Breast epithelium (tissue), 3 donors: Measurements from ENCODE around the gene SLC29A4.

ENCODE experiments used
- POLR2A ChIP-seq: fragments of 450-650 bp; IDR thresholded peaks from one replicate; pipeline ENCODE4 v1.6.1; 2016; ENCODE audit warnings: antibody characterized with exemption, mild to moderate bottlenecking, moderate library complexity
- POLR2AphosphoS5 ChIP-seq, 3 donors: sonication (generic); formaldehyde crosslinking; IDR thresholded peaks; one replicate each; pipeline ENCODE4 v1.6.1; 2017; ENCODE audit warnings: antibody characterized with exemption in 3 of 3
- TF ChIP-seq, protein P1 (sequence below), 3 donors: fragments of 450-650 bp; IDR thresholded peaks; one replicate each; pipeline ENCODE4 v1.5.1; 2016 to 2017; ENCODE audit warnings: antibody characterized with exemption in 3 of 3, mild to moderate bottlenecking in 3 of 3, moderate library complexity in 3 of 3

DNA sequence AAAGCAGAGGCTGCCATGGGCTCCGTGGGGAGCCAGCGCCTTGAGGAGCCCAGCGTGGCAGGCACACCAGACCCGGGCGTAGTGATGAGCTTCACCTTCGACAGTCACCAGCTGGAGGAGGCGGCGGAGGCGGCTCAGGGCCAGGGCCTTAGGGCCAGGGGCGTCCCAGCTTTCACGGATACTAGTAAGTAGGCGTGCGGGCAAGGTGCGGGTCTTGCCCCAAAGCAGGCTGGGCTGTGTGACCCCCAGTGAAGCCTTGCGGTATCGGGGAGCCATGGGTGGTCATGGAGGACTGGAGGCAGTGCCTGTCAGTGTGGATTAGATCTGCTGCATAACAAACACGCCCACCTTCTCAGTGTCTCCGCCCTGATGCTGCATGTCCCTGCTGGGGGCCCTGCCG is 5.1 kb downstream of the SLC29A4 start:
- TF ChIP-seq, protein P1, sequence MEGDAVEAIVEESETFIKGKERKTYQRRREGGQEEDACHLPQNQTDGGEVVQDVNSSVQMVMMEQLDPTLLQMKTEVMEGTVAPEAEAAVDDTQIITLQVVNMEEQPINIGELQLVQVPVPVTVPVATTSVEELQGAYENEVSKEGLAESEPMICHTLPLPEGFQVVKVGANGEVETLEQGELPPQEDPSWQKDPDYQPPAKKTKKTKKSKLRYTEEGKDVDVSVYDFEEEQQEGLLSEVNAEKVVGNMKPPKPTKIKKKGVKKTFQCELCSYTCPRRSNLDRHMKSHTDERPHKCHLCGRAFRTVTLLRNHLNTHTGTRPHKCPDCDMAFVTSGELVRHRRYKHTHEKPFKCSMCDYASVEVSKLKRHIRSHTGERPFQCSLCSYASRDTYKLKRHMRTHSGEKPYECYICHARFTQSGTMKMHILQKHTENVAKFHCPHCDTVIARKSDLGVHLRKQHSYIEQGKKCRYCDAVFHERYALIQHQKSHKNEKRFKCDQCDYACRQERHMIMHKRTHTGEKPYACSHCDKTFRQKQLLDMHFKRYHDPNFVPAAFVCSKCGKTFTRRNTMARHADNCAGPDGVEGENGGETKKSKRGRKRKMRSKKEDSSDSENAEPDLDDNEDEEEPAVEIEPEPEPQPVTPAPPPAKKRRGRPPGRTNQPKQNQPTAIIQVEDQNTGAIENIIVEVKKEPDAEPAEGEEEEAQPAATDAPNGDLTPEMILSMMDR (IDR thresholded peaks at IDR 0.05), result no peak
- TF ChIP-seq POLR2A (no peak), POLR2AphosphoS5 (IDR thresholded peaks at IDR 0.05) (no peak)
